GM12892 (cell line): ENCODE results near the gene CCDC141.

Experiments used
- POLR2A ChIP-seq: IDR thresholded peaks from 2 replicates; pipeline ENCODE4 v1.6.1; 2011; ENCODE audit warnings: low read depth, low read length, control low read depth
- POLR2AphosphoS5 ChIP-seq: IDR thresholded peaks from 2 replicates; pipeline ENCODE4 v1.6.1; 2011; ENCODE audit warnings: low read depth, low read length, control low read depth

DNA sequence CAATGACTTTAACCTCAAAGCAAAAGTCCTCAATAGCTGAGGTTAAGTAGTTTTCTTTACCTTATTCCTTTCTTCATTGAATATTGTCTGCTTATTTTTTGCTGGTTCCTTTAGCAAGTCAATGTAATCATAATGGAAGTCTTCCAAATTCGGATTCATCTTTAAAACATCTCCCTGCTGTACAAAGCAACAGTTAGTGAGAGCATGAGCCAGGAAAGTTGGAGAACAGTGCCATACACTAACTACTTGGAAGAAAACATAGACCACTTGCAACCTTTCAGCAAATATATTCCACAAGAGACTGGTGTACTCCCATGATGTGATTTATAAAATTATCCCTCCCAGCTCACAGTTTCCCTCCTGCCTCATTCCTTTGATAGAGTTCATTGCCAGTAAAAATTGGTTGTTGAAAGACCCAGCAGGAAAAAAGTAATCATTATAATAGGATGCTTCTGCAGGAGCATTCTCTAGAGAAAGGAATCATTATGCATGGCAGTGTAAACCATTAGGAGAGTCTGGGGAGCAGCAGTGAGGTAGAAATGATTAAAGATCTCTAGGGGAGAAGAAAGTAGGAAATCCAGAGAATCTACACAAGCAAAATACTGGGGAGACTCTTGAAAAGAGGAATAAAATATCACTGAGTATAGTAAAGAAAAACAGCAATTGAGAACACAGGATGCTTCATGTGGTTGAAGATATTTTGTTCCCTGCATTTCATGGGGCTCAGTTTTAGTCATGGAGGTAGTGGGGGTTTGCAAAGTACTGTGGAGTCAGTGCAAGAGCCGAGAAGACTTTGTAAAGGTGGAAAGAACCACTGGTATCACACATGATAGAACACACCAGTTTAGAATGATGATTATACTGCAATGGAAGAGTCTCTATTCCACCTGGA, 204.1 kb downstream of the CCDC141 start:
- TF ChIP-seq POLR2AphosphoS5 (no peak), POLR2A (no peak)
